Testis (tissue), 2 donors: ENCODE measurements around the gene RILPL1.

Experiments used
- POLR2A ChIP-seq: fragments of 450-650 bp; IDR thresholded peaks from one replicate; pipeline ENCODE4 v1.6.1; 2017; ENCODE audit warnings: antibody characterized with exemption, mild to moderate bottlenecking, moderate library complexity
- TF ChIP-seq, protein P1 (sequence below), 3 experiments: fragments of 450-650 bp in 2 of 3; fragments of 200-600 bp in 1 of 3; sonication (generic) in 1 of 3; IDR thresholded peaks; one replicate each; pipeline ENCODE4 v1.5.1; 2016 to 2019; ENCODE audit warnings: antibody characterized with exemption in 3 of 3, mild to moderate bottlenecking in 2 of 3, moderate library complexity in 1 of 3

DNA sequence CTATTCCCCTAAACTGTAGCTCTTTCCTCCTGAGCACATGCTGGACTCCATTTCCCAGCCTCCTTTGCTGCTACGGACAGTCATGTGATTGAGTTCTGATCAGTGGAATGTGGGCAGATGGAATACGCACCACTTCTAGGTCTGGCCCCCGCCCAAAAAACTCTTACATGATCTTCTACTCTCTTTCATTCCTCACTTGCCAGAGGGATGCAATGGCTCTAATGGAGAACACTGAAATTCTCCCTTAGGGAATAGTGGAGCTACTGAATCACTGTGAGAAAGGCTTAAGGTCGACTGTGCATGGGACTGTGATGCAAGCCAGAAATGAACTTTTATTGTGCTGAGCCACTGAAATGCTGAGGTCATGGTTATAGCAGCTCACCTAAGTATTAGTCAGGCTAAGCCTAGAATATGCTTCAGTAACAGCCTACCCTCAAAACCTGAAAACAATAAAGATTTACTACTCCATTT, 37.9 kb upstream of the RILPL1 start:
- TF ChIP-seq, protein P1, sequence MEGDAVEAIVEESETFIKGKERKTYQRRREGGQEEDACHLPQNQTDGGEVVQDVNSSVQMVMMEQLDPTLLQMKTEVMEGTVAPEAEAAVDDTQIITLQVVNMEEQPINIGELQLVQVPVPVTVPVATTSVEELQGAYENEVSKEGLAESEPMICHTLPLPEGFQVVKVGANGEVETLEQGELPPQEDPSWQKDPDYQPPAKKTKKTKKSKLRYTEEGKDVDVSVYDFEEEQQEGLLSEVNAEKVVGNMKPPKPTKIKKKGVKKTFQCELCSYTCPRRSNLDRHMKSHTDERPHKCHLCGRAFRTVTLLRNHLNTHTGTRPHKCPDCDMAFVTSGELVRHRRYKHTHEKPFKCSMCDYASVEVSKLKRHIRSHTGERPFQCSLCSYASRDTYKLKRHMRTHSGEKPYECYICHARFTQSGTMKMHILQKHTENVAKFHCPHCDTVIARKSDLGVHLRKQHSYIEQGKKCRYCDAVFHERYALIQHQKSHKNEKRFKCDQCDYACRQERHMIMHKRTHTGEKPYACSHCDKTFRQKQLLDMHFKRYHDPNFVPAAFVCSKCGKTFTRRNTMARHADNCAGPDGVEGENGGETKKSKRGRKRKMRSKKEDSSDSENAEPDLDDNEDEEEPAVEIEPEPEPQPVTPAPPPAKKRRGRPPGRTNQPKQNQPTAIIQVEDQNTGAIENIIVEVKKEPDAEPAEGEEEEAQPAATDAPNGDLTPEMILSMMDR (IDR thresholded peaks at IDR 0.05) = no peak
- no peak for TF ChIP-seq POLR2A
